NCI-H446 treated with DMSO at 0.1 percent for 48 hours (cell line): Measurements from ENCODE around the gene KRT6A.
"Not testable (repeated sequence)": the region's sequence is repeated elsewhere in the genome, so short reads cannot be mapped to it uniquely, and the experiment has no call there.

Source experiments
- DNase-seq: peaks from one replicate; lab custom pipeline; 2025; lab: John Stamatoyannopoulos, UW

The KRT6A gene

DNA sequence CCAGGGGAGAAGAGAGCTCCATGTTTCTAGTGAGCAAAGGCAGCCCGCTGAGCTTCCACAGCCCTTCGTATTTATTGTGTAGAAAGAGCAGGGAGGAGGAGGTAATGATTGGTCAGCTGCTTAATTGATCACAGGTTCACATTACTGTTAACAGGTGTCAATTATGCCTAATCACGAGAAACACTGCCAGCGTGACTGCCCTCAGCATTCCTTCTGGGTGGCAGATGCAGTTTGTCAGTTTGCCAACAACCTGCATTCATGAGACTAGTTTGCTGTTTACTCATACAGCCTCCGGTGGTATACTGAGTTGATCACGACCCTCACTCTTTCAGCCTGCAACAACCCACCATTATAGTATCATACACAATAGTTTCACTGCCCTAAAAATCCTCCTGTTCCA is 7.5 kb upstream of the KRT6A start:
- DNase-seq = not testable (repeated sequence)

DNA sequence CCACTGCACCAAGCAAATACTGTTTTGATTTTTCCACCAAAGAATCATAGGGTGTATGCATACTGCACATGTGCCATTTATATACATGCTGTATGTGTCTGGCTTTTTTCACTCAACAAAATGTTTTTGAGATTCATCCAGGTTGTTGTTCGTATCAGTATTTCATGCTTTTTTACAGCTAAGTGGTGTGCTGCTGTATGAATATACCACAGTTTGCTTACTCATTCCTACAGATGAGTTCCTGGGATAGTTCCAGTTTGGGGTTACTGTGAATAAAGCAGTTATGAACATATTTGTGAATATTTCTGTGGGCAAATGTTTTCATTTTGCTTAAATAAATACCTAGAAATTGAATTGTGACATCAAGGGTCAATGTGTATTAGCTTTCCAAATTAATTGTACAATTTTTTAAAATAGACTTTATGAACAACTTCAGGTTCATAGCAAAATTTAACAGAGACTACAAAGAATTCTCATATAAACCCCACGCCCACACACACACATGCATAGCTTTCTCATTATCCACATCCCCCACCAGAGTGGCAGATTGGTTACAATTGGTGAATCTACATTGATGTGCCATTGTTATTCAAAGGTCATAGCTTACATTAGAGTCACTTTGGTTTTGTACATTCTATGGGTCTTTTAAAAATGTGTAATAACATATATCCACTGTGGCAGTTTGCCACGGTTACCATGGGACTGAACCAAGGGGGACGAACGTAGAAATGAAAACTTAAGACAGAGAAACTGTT is 6.9 kb upstream of the KRT6A start:
- DNase-seq = no peak

DNA sequence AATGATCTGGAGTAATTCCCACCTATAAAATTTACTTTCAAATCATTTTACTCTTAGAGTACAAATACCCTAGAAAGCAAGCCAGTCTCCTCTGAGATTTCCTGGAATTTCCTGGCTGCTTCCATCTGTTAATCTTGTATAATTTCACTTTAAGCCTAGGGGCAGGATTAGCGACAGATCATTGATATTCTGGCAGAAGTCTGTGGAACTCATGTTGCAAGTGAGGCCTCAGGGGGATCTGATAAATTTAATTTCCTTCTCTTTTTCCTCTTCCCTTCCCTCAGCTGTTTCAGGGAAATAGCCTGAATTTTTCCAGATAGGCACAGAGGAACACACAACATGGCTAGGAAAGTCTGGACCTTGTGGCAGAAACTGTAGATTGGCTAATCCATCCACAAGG is 5.9 kb upstream of the KRT6A start:
- no peak for DNase-seq

DNA sequence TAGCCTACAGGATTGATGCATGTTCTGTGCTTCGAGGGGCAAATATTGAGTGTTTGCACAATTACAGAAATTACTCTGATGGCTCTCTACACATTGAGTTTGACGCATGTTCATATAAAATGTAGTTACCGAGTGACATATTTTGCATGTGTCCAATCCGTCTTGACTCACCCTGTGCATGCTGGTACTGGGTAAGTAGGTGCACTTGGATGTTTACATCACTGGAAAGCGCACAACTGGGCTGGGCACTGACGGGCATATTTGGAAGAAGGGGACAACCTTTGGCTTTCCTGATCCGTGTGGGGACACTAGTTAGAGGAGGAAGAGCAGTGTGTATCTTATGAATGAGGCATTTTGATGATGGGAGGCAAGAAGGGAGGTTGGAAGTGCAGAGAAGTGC is 4.9 kb upstream of the KRT6A start:
- DNase-seq = no peak

DNA sequence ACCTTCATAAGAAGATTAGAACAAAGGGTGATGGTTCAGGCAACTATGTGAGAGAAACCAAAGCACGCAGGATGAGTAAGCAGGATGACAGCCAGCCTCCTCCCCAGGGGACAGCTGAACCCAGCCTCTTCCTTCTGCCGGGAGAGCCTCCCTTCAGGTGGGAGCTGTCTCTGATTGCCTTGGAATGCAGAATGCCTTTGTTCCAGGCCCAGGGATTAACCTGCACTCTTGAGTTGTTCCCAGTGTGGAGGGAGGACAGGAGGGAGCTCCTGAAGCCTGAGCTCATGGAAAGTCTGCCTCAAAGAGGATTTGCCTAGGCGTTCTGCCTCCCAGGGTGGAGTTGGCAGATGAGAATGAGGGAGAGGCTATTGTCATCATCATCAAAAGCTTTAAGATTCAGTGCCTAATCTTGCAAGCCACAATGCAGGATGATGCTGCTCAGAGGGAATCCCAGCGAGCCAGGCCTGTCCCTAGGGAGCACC is 3.6 kb upstream of the KRT6A start:
- DNase-seq = no peak

DNA sequence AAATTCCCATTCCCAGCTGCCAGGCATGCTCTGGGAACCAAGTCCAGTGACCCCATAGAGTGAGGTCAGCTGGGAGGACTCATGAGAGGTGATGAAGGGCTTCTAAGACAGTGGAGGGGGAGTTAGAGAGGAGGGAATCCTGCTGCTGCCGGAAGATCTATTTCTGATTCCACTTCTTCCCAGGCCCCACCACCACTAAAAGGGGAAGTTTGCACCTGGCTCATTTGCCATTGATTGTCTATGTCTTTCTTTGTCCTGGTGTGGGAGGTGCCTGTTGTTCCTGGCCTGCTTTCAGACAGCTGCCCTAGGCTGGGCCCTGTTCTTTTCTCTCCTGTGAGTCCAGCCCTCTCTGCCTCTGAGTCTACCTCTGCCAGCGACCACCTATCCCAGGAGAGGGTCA is 3.0 kb upstream of the KRT6A start:
- DNase-seq = no peak

DNA sequence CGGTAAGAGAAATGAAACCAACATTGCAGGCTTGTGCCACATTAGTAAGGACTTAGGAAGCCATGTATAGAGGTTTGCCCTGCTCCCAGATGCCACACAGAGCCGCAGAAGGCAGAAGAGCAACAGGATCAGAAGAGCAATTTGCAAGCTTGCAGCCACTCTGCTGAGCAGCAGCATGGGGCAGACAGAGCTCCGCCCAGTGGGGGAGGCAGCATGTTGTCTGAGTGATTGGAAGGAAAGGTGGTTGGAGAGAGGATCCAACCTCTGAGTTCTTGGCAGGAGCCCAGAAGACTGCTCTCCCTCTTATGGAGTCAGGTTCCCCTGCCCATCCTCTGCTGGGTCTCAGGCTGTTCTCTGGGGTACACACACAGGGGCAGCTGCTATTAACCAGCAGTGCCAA is 2.3 kb upstream of the KRT6A start:
- no peak for DNase-seq

DNA sequence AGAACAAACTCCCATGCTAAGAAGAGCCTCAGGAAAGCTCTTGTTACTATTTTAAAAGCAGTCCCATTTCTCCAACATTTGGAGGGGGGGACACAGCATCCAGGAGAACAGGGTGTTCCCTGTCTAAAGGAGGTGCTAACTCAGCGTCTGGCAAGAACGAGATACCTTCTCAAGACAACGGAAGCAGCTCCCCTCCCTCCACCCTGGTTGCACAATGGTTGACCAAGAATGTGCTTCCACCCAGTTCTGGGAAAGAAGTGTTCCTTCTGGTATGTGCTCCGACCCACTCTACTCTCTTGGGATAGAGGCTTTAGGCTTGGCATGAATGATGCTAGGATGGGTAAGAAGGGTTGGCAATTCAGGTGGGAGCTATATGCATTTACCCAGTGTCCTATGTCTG is 1.5 kb upstream of the KRT6A start:
- no peak for DNase-seq

DNA sequence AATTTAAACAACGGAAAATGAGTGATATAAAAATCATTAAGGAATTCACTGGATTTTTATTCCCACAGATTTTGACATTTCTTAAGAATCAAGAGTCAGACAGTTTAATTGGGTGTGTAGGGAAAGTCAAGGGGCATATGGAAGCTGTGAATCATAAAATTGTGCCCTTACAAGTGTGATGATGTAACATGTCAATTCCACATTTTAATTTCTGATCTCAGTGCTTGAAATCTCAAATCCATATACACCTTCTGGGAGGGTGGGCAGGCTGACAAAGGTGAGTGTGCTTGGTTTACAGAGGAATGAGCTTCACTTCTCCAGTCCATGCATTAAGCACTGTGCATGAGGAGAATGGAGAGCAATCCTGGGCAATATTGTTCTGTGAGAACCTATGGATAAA is 1.0 kb upstream of the KRT6A start:
- DNase-seq = no peak

DNA sequence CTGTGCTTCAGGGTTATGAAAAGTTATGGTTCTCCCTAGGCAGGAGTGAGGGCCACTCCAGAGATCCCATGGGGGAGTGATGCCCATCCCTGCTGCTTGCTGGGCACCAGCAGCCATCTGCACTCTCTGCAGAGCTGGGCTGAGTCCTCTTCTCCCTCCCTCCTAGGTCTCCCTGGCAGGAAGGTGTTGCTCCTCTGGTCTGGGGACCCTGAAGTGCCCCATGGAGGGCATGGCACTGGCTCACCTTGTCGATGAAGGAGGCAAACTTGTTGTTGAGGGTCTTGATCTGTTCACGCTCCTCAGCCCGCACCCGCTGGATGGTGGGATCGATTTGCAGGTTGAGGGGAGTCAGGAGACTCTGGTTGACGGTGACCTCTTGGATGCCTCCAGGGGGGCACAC is 652 bp downstream of the KRT6A start:
- not testable (repeated sequence) for DNase-seq

DNA sequence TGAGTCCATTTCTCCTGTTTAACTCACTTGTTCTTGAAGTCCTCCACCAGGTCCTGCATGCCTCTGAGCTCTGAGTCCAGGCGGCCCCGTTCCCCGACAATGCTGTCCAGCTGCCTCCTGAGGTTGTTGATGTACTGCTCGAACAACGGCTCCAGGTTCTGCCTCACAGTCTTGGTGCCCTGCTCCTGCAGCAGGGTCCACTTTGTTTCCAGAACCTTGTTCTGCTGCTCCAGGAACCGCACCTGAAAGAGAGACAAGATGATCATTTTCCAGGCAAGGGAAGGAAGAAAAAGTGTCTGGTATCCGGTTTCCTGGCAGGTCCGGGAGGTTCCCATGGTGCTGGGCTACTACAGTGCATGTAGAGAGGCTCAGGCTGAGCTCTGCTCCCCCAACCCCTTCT is 1.6 kb downstream of the KRT6A start:
- not testable (repeated sequence) for DNase-seq

DNA sequence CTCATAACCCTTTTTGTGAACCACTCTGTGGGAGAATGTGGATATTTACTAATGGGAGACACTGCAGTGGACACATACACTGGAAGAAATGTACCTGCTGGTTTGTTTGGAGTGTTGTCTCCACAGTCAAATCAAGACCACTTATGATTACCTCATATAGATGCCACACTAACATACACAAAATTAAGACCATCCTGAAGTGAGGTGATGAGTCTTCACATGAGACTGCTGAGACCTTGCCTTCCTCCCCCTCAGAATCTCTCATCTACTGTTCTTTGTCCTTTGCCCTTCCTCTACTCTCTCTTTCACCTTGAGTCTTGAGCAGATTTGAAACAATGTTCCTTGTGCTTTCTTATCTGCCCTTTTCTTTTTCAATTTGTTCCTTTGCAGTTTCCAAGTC is 4.3 kb downstream of the KRT6A start:
- DNase-seq = no peak

DNA sequence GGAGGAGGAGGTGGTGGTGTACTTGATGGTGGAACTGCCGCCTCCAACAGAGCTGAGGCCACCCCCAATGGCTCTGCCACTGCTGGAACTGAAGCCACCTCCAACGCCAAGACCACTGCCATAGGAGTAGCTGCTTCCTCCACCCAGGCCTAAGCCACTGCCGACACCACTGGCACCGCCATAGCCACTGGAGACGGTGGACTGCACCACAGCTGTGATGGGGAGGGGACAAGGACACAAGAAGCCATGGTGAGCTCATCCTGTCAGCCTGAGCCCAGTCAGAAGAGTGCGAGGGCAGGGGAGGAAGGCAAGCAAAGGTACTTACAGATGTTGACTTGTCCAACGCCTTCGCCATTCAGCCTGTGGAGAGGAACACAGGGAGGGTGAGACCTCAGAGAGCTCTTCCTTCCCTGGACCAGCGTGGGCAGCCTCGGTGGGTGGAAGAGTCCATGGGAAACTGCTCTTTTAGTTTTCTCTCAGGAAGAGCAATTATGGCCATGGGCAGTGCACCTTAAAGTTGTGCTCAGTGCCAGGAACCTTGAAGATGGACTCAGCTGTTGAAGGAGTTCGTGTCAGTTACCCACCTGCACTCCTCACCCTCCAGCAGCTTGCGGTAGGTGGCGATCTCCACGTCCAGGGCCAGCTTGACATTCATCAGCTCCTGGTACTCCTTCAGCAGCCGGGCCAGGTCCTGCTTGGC is 5.2 kb downstream of the KRT6A start:
- not testable (repeated sequence) for DNase-seq

DNA sequence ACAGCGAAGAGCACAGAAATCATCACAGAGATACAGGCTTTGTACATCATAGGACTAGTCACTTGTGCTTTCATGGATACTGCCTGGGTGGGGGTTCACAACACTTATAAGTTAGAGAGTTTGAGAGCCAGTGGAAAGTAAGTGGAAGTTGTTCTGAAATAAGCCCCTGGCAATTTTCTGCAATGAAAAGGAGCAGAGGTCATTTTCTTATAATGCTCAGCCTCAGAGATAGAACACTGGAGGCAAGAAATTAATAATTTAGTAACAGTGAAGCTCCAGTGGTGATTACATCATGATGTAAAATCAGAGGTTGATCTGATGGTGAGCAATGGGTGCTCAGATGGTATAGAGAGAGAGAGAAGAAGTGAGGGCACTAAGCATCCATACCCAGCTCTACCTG is 5.8 kb downstream of the KRT6A start:
- DNase-seq = no peak

DNA sequence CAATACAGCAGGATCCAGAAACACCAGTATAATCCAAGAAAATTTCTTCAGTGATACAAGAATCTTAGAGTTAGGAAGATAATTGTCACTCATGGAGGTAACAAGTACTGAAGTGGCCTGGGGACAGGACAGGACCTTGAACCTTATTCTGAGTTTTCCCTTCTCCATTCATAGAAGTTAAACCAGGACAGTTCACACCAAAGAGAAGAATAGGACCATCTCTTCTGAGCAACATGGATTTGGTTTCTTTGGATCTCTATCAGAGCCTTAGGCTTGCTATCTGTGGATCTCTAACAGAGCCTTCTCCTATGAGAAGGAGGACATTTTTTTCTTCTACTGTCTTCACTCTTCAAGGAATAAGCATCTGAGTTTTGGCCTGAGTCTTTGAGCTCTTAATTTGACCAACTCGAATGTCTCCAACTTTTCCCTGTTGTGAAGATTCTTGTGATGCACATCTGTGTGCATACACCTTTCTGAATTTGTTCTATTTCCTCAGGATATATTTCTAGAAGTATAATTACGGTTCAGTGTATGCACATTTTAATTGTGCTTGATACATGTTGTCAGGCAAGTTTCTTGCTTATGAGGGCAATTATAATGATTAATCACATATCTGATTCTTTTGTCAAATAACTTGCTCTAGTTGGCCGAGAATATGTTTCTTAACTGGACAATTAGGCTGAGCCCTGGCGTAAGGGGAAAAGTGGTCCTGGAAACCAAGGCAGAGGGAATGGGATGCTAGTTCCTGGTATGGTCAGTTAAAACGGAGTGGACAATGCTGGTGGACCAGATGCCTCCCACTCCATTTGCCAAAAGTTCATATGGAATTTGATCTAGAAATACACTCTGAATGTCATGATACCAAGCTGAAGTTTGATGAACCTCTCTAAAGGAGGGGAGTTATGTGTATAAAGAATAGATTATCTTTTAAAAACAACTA is 6.6 kb downstream of the KRT6A start:
- DNase-seq = no peak

DNA sequence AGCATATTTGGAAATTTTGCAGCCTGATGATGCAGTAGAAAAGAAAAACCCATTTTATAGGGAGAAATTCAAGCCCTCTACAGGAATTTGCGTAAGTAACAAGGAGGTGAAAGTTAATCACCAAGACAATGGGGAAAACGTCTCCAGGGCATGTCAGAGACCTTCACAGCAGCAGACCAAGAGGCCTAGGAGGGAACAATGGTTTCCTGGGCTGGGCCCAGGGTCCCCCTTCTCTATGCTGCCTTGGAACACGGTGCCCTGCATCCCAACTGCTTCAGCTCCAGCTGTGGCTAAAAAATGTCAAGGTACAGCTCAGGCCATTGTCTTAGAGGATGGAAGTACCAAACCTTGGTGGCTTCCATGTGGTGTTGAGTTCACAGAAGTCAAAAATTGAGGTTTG is 13.0 kb downstream of the KRT6A start:
- DNase-seq = no peak

DNA sequence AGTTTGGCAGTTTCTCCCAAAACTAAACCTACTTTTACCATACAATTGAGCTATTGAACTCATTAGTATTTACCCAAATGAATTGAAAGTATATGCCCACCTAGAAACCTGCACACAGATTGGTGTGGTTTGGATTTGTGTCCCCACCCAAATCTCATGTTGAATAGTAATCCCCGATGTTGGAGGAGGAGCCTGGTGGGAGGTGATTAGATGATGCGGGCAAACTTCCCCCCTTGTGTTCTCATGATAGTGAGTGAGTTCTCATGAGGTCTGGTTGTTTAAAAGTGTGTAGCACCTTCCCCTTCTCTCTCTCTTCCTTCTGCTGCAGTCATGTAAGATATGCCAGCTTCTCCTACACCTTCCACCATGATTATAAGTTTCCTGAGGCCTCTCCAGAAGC is 15.4 kb downstream of the KRT6A start:
- no peak for DNase-seq

DNA sequence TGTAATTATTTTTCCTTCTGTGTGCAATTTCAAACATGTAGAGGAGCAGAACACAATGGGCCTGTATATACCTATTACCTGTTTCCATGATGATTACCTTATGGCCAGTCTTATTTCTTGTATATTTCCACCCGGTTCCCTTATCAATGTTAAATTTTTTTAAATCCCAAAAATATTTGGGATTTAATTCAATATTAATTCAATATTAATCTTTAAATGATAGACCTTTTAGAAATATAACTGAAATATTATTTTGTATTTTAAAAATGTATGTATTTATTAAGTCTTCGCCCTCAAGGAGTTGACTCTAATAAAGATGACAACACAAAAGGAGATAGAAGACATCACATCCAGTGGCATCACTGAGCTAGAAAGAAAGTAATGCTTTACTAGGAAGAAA is 18.8 kb downstream of the KRT6A start:
- DNase-seq = no peak

DNA sequence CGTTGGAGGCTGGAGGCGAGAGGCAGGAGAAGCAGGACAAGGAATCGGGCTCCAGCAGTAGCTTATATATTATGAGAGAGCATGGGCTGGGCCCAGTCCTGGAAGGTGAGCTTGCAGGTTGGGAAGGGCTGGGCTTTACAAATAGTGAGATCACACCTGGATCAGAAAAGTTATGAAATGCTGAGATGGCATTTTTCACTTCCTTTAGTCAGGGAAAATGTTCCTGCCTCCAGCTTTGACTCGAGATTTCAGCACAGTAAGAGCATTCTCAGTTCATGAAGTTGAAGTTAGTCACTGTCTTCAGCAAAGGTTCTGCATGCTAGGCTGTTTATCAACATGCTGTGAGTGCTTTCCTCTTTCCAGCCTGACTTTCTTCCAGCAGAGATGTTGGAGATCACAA is 19.3 kb downstream of the KRT6A start, which contains the start of gene KRT6C:
Gene KRT6C, minus strand, starts transcription at position 38 of the 400 bp plus-strand sequence. CDS start 68 bp downstream, outside the sequence.
- no peak for DNase-seq

DNA sequence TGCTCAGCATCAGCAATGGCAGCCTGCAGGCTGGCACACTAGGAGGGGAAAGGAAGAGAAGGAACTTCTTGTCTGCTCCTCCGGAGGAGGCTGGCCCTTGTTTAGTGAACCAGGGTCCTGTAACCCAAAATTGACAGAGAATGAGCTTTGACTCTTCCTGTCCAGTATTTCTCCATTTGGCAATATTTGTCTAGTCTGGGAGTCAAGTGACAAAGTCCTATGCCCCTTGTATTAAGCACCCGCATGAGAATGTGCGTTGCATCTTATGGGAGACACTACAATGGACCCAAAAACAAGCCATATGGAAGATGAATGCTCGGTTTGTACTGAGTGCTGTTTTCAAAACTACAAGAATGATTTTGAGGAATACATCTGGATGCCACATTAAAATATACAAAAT is 23.2 kb downstream of the KRT6A start:
- DNase-seq = no peak

DNA sequence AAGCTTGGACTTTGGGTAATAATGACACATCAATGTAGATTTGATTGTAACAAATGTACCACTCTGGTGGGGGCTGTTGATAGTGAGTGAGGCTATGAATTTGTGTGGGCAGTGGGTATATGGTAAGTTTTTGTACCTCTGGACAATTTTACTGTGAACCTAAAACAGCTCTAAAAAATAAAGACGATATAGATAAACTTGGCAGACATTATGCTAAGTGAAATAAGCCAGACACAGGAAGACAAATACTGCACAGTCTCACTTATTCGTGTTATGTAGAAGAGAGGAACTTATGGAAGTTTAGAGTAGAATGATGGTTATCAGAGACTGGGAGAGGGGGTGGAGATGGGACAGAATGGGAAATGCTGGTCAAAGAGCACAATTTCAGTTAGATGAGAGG is 28.2 kb downstream of the KRT6A start:
- DNase-seq = no peak

DNA sequence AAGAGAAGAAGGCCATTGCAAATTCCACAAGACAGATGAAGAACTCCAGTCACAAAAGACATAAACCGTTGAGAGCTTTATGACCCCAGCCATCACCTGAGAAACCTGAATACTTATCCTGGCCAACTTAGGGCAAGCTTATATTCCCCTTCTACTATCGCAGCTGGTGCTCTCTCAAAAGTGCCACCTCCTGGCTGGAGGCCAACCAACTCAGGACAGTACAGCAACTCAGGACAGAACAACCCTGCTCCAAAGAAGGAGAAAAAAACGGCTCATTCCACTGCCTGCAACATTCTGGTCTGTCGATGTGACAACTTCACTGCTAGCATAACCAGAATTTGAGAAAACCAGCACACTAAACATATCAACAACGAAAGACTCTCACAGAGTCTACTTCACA is 31.4 kb downstream of the KRT6A start:
- no peak for DNase-seq
